ENCODE measurements around the gene SLC35E1. TPM values are rescaled to one million over a fixed set of nuclear protein-coding genes. Genes with fewer than 3 reads are reported as not detected.

Gene SLC35E1
- total RNA-seq, 1 experiment from 2014 or later = 36.3 TPM

DNA sequence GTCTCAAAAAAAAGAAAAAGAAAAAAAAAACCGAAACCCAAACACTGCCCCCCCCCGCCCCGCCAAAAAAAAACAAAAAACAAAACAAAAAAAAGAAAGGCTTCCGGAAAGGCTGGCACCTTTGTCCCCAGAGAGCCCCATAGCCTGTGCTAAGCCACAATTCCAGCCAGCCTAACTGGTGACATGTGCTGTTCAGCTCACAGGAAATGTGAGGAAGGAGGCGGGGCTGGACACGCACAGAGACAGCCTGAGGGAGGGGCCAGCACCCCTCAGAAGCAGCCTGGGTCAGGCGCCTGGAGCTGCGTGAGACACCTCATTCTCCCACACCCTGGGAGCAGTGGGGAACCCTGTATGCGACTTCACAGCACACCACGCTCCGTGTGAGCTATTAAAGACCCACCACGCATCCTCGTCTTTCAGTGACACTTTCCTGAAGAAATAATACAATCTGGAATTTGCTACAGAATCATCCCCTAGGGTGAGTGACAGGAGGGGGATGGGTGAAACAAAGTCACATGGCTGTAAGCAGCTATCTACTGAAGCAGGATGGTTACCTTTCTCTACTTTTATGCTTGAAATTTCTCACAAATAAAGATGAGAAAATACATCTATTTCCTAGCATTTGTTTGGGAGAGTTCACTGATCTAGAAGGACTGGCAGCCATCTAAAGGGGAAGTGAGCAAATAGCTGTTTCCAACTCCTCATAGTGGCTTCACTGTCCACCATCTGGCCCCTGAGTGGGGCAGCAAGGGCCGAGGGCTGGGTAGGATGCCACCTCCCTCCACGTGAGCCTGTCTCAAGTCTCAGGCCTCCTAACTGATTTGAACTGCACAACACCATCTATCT is 12.3 kb upstream of the SLC35E1 start:
- no peak for TF ChIP-seq EZH2 (IDR thresholded peaks at IDR 0.05; ENCODE audit: borderline replicate concordance, low read depth, low read length, poor library complexity, severe bottlenecking)
- TF ChIP-seq, protein P1, sequence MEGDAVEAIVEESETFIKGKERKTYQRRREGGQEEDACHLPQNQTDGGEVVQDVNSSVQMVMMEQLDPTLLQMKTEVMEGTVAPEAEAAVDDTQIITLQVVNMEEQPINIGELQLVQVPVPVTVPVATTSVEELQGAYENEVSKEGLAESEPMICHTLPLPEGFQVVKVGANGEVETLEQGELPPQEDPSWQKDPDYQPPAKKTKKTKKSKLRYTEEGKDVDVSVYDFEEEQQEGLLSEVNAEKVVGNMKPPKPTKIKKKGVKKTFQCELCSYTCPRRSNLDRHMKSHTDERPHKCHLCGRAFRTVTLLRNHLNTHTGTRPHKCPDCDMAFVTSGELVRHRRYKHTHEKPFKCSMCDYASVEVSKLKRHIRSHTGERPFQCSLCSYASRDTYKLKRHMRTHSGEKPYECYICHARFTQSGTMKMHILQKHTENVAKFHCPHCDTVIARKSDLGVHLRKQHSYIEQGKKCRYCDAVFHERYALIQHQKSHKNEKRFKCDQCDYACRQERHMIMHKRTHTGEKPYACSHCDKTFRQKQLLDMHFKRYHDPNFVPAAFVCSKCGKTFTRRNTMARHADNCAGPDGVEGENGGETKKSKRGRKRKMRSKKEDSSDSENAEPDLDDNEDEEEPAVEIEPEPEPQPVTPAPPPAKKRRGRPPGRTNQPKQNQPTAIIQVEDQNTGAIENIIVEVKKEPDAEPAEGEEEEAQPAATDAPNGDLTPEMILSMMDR (conservative IDR thresholded peaks at IDR 0.05; ENCODE audit: low read depth, low read length) = no peak
- peak; percentile 92 for DNase-seq (ENCODE audit: low spot score)
- Histone ChIP-seq H3K4me1 (ENCODE audit: insufficient read depth, low read length, poor library complexity, severe bottlenecking) (peaks cover 60% of the 10 kb centered on the region), H3K36me3 (ENCODE audit: insufficient read depth, low read length, poor library complexity, severe bottlenecking) (no peaks in the 10 kb centered on the region), H3K27me3 (replicated peaks; ENCODE audit: insufficient read depth, low read depth, low read length, poor library complexity) (no peaks in the 10 kb centered on the region), H3K4me3 (ENCODE audit: low read depth, low read length, poor library complexity, severe bottlenecking) (peak overlapping the region; percentile 33), H3K27ac (ENCODE audit: low read depth, low read length, poor library complexity, severe bottlenecking) (peak overlapping the region; percentile 53), H3K9me3 (ENCODE audit: low read depth, low read length, poor library complexity, severe bottlenecking) (no peaks in the 10 kb centered on the region)
- POLR2A ChIA-PET (ENCODE audit: low non-redundant PET) = interaction anchor here (0.5 to 0.6 kb wide), 2 partner anchors 20 to 636 kb away, joined by 3 to 4 read pairs; no protein-coding TSS in a partner anchor
- intact Hi-C loops (cut with micrococcal nuclease; ENCODE audit: unreplicated experiment) = no loop called here
- BruUV-seq (replicated peaks) = no TSS peak
- CTCF ChIA-PET = no interaction called here

DNA sequence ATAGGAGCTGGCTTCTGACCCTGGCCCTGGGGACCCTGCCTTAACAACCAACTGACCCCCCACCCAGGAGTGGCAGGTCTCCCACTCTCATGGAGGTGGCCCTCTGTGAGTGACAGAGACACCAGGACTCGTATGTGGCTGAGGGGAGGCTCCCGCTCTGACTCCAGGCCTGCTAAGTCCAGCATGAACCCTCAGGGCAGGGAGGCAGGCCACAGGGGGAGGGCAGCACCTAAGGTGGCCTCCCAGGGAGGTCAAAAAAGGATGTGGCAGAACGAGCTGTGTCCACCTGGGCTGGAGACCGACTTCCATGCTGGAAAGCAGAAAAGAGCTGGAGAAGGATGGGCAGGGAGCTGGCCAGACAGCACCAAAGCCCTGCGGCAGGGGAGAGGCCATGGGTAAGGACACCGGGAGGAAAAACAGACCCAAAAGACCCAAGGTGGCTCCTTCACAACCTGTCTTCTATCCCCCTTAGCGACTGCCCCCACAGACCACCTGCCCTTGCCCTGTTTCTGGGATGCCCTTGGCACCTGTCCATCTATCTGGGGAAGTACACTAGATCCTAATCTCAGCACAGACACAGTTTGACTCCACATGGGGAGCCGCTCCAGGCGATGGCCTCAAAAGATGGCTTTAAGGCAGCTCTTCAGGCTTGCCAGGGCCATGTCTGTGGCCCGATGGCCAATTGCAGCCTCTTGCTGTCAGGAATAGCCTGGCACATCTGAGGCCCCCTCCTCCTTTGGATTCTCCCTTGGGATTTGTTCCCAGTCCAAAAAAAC is 10.5 kb upstream of the SLC35E1 start:
- Histone ChIP-seq H3K27ac (ENCODE audit: low read depth, low read length, poor library complexity, severe bottlenecking) (peak overlapping the region; percentile 53), H3K4me1 (ENCODE audit: insufficient read depth, low read length, poor library complexity, severe bottlenecking) (peaks cover 42% of the 10 kb centered on the region), H3K27me3 (replicated peaks; ENCODE audit: insufficient read depth, low read depth, low read length, poor library complexity) (no peaks in the 10 kb centered on the region), H3K36me3 (ENCODE audit: insufficient read depth, low read length, poor library complexity, severe bottlenecking) (peaks cover 6% of the 10 kb centered on the region), H3K4me3 (ENCODE audit: low read depth, low read length, poor library complexity, severe bottlenecking) (no peak overlapping the region), H3K9me3 (ENCODE audit: low read depth, low read length, poor library complexity, severe bottlenecking) (no peaks in the 10 kb centered on the region)
- ChIA-PET CTCF (no interaction called here), POLR2A (ENCODE audit: low non-redundant PET) (no interaction called here)
- BruUV-seq (replicated peaks) = no TSS peak
- intact Hi-C loops (cut with micrococcal nuclease; ENCODE audit: unreplicated experiment) = no loop called here
- no peak for DNase-seq (ENCODE audit: low spot score)
- no peak for TF ChIP-seq EZH2 (IDR thresholded peaks at IDR 0.05; ENCODE audit: borderline replicate concordance, low read depth, low read length, poor library complexity, severe bottlenecking)
- TF ChIP-seq, protein P1 (conservative IDR thresholded peaks at IDR 0.05; ENCODE audit: low read depth, low read length) = no peak

DNA sequence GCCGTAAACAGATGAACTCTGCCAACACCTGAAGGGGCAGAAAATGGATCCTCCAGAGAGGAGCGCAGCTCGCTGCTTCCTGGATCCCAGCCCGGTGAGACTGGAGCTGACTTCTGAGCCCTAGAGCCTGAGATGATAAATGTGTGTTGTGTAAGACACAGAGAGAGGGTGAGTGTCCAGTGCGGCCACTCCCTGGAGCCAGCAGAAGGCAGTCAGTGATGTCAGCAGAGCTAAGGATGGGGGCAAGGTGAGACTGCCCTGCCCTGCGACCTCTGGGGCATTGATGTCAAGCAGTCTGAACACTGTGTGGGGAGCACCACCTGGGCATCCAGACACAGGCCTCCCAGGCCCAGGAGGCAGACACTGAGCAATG is 9.7 kb upstream of the SLC35E1 start:
- TF ChIP-seq, protein P1 (conservative IDR thresholded peaks at IDR 0.05; ENCODE audit: low read depth, low read length) = no peak
- no peak for TF ChIP-seq EZH2 (IDR thresholded peaks at IDR 0.05; ENCODE audit: borderline replicate concordance, low read depth, low read length, poor library complexity, severe bottlenecking)
- DNase-seq (ENCODE audit: low spot score) = no peak
- H3K4me3 ChIP-seq (ENCODE audit: low read depth, low read length, poor library complexity, severe bottlenecking) = no peak overlapping the region
- no peaks in the 10 kb centered on the region for H3K9me3 ChIP-seq (ENCODE audit: low read depth, low read length, poor library complexity, severe bottlenecking)
- peak overlapping the region; percentile 40 for H3K27ac ChIP-seq (ENCODE audit: low read depth, low read length, poor library complexity, severe bottlenecking)
- H3K4me1 ChIP-seq (ENCODE audit: insufficient read depth, low read length, poor library complexity, severe bottlenecking) = peaks cover 35% of the 10 kb centered on the region
- intact Hi-C loops (cut with micrococcal nuclease; ENCODE audit: unreplicated experiment) = no loop called here
- no TSS peak for BruUV-seq (replicated peaks)
- no peaks in the 10 kb centered on the region for H3K27me3 ChIP-seq (replicated peaks; ENCODE audit: insufficient read depth, low read depth, low read length, poor library complexity)
- POLR2A ChIA-PET (ENCODE audit: low non-redundant PET) = no interaction called here
- CTCF ChIA-PET = no interaction called here
- peaks cover 10% of the 10 kb centered on the region for H3K36me3 ChIP-seq (ENCODE audit: insufficient read depth, low read length, poor library complexity, severe bottlenecking)
